HL-60 (cell line): Measurements from ENCODE around the gene TNFSF13.

Source experiments
- CTCF ChIP-seq: IDR thresholded peaks from one replicate; pipeline ENCODE4 v1.5.1; 2011; ENCODE audit warnings: low read length, control low read depth, inconsistent platforms; ENCODE audit not compliant: insufficient read depth
- REST ChIP-seq: IDR thresholded peaks from 2 replicates; pipeline ENCODE4 v1.6.1; 2012; ENCODE audit warnings: low read depth; ENCODE audit not compliant: insufficient replicate concordance

GRCh38 chr17:7563115-7563869 lies 4.7 kb downstream of the TNFSF13 start:
- TF ChIP-seq REST (no peak), CTCF (no peak)
